Fibroblast of lung (primary cell): ENCODE results near the gene DIAPH1. TPM values are rescaled to one million over a fixed set of nuclear protein-coding genes. Genes with fewer than 3 reads are reported as not detected.

Source experiments
- DNase-seq, 2 donors: peaks; one replicate each; pipeline versions ENCODE4 v3.0.0 to v3.0.0-alpha.2; 2010; ENCODE audit warnings: low read depth in 2 of 2
- H2AFZ ChIP-seq: 2 replicates; pipeline ENCODE4 v1.5.1; 2012; ENCODE audit warnings: low read length, control low read depth, inconsistent platforms
- H3K27ac ChIP-seq: 2 replicates; pipeline ENCODE4 v1.5.1; 2011; ENCODE audit warnings: low read length, control low read depth; ENCODE audit not compliant: insufficient read depth
- H3K27me3 ChIP-seq: 2 replicates; pipeline ENCODE4 v1.5.1; 2011; ENCODE audit warnings: mild to moderate bottlenecking, low read length; ENCODE audit not compliant: control insufficient read depth, insufficient read depth
- H3K36me3 ChIP-seq: 2 replicates; pipeline ENCODE4 v1.5.1; 2011; ENCODE audit warnings: low read length; ENCODE audit not compliant: control insufficient read depth, insufficient read depth
- H3K4me1 ChIP-seq: 2 replicates; pipeline ENCODE4 v1.5.1; 2011; ENCODE audit warnings: low read length; ENCODE audit not compliant: control insufficient read depth, insufficient read depth; ENCODE audit errors: extremely low read depth
- H3K4me2 ChIP-seq: 2 replicates; pipeline ENCODE4 v1.5.1; 2011; ENCODE audit warnings: low read length, control low read depth; ENCODE audit not compliant: insufficient read depth; ENCODE audit errors: extremely low read depth
- H3K4me3 ChIP-seq, 4 experiments: fragments of 200-600 bp in 1 of 4; sonication (generic) in 1 of 4; replicated peaks in 1 of 4; 2 replicates each; pipeline ENCODE4 v1.5.1; 2011 to 2016; ENCODE audit warnings: low read length in 4 of 4, low read depth in 3 of 4, mild to moderate bottlenecking in 3 of 4, control low read depth in 2 of 4, inconsistent platforms in 1 of 4, mixed read lengths in 1 of 4; ENCODE audit not compliant: insufficient read depth in 1 of 4; ENCODE audit errors: control extremely low read depth in 1 of 4
- H3K79me2 ChIP-seq: 2 replicates; pipeline ENCODE4 v1.5.1; 2012; ENCODE audit warnings: mild to moderate bottlenecking, low read length, inconsistent platforms; ENCODE audit not compliant: control insufficient read depth, insufficient read depth
- H3K9ac ChIP-seq: 2 replicates; pipeline ENCODE4 v1.5.1; 2011; ENCODE audit warnings: mild to moderate bottlenecking, low read length, control low read depth; ENCODE audit not compliant: insufficient read depth
- H3K9me3 ChIP-seq: 2 replicates; pipeline ENCODE4 v1.5.1; 2012; ENCODE audit warnings: low read depth, low read length; ENCODE audit not compliant: control insufficient read depth, insufficient read depth
- H4K20me1 ChIP-seq: 2 replicates; pipeline ENCODE4 v1.5.1; 2011; ENCODE audit warnings: low read length; ENCODE audit not compliant: control insufficient read depth, insufficient read depth; ENCODE audit errors: extremely low read depth
- EZH2 ChIP-seq: IDR thresholded peaks from 2 replicates; pipeline ENCODE4 v1.5.1; 2012; ENCODE audit warnings: low read length, control low read depth, mild to moderate bottlenecking; ENCODE audit errors: missing control alignments
- polyA plus RNA-seq, 2 donors: library from polyadenylated mRNA; depleted of rRNA in 1 of 2; stranded (reverse) in 1 of 2; unstranded in 1 of 2; fragments of >200 nt; gene quantifications; 2 replicates each; pipeline ENCODE4 v1.2.1, GENCODE V29; 2011 to 2012; ENCODE audit warnings: missing spikeins in 1 of 2
- total RNA-seq: library from RNA; depleted of rRNA; stranded (reverse); fragments of >200 nt; gene quantifications from 2 replicates; pipeline ENCODE4 v1.2.1, GENCODE V29; 2014
- TF ChIP-seq, protein P1 (sequence below), 2 donors: IDR thresholded peaks in 1 of 2; conservative IDR thresholded peaks in 1 of 2; 1 replicate in 1 of 2; 2 replicates in 1 of 2; pipeline ENCODE4 v1.5.1; 2011 to 2012; ENCODE audit warnings: low read length in 2 of 2, control low read depth in 1 of 2, inconsistent platforms in 1 of 2, low read depth in 1 of 2, mild to moderate bottlenecking in 1 of 2

Gene DIAPH1
- total and polyA plus RNA-seq, 2 donors (not counting 1 experiment from before 2014, with no cell fraction given) = 21.1 to 30.9 TPM

DNA sequence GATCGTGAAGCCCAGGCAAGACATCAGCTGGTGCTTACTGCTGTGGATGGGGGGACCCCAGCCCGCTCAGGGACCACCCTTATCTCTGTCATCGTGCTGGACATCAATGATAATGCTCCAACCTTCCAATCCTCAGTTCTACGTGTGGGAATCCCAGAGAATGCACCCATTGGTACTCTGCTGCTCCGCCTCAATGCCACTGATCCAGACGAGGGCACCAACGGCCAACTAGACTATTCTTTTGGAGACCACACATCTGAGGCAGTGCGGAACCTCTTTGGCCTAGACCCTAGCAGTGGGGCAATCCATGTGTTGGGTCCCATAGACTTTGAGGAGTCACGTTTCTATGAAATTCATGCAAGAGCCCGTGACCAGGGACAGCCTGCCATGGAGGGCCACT lies 129.0 kb downstream of the DIAPH1 start:
- no peak overlapping the region for H3K4me3 ChIP-seq
- DNase-seq = no peak
- TF ChIP-seq, protein P1, sequence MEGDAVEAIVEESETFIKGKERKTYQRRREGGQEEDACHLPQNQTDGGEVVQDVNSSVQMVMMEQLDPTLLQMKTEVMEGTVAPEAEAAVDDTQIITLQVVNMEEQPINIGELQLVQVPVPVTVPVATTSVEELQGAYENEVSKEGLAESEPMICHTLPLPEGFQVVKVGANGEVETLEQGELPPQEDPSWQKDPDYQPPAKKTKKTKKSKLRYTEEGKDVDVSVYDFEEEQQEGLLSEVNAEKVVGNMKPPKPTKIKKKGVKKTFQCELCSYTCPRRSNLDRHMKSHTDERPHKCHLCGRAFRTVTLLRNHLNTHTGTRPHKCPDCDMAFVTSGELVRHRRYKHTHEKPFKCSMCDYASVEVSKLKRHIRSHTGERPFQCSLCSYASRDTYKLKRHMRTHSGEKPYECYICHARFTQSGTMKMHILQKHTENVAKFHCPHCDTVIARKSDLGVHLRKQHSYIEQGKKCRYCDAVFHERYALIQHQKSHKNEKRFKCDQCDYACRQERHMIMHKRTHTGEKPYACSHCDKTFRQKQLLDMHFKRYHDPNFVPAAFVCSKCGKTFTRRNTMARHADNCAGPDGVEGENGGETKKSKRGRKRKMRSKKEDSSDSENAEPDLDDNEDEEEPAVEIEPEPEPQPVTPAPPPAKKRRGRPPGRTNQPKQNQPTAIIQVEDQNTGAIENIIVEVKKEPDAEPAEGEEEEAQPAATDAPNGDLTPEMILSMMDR (conservative IDR thresholded peaks at IDR 0.05 in 1 of 2, IDR thresholded peaks at IDR 0.05 in 1 of 2; ENCODE audit: low read depth in 1 of 2, low read length in 2 of 2) = no peak
- no peak for TF ChIP-seq EZH2
- H3K9ac ChIP-seq = no peak overlapping the region
- no peak overlapping the region for H3K27ac ChIP-seq
- no peaks in the 10 kb centered on the region for H3K27me3 ChIP-seq
- peaks cover 47% of the 10 kb centered on the region for H3K79me2 ChIP-seq
- no peak overlapping the region for H2AFZ ChIP-seq
- H3K4me1 ChIP-seq = peaks cover 25% of the 10 kb centered on the region
- H4K20me1 ChIP-seq = no peaks in the 10 kb centered on the region
- no peaks in the 10 kb centered on the region for H3K9me3 ChIP-seq
- H3K4me2 ChIP-seq = peak overlapping the region; percentile 59
- H3K36me3 ChIP-seq = peaks cover 21% of the 10 kb centered on the region

DNA sequence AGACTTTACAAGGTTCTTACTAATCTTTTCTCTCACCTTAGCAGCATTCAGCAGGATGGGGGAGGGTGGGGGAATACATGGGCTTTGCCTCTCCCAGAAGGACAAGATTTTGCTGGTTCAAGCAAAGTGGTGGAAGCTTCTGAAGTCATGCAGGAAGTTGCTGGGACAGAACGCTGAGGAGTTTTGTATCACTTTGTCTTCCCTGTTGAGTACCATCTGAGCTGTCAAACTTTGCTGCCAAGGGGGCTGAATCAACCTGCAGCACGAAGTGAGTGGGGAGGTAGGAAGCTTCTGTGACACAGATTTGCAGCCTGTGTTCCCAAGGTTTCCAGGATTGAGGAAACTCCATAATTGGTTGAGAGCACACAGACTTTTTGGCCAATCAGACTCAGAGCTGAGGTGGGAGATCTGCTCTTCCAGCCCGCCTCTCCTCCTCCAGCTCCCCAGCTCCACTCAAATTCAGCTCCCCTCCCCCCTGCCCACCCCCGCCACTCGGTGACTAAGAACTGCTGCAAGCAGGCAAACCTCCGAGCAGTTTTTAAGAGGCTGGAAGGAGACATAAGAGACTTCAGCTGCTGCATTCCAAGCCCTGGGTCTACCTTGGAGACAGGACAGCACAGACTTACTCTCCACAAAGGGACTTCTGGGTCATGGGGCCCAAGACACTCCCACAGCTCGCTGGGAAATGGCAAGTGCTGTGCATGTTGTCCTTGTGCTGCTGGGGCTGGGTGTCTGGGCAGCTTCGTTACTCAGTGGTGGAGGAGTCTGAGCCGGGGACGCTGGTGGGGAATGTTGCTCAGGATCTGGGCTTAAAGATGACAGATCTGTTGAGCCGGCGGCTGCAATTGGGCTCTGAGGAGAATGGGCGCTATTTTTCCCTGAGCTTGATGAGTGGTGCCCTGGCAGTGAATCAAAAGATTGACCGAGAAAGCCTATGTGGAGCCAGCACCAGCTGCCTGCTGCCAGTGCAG lies 129.9 kb downstream of the DIAPH1 start, which contains the start of gene PCDHGC5:
Gene PCDHGC5 (plus strand): TSS at position 491 of the 971 bp plus-strand sequence. CDS start 160 bp downstream, at position 651.
- no peaks in the 10 kb centered on the region for H4K20me1 ChIP-seq
- H3K27ac ChIP-seq = no peak within 1 kb of the TSS
- peak within 1 kb of the TSS in 2 of 4 experiments; percentile 27 to 30 for H3K4me3 ChIP-seq
- no peak within 1 kb of the TSS for H2AFZ ChIP-seq
- peaks cover 19% of the 10 kb centered on the region for H3K36me3 ChIP-seq
- peaks cover 21% of the 10 kb centered on the region for H3K4me1 ChIP-seq
- H3K9ac ChIP-seq = no peak within 1 kb of the TSS
- no peaks in the 10 kb centered on the region for H3K9me3 ChIP-seq
- no peaks in the 10 kb centered on the region for H3K27me3 ChIP-seq
- peak within 1 kb of the TSS; percentile 67 for H3K4me2 ChIP-seq
- TF ChIP-seq EZH2 = no peak
- TF ChIP-seq, protein P1 (conservative IDR thresholded peaks at IDR 0.05 in 1 of 2, IDR thresholded peaks at IDR 0.05 in 1 of 2; ENCODE audit: low read depth in 1 of 2, low read length in 2 of 2) = no peak
- peaks cover 49% of the 10 kb centered on the region for H3K79me2 ChIP-seq
- peak; percentile 60 to 87 for DNase-seq

DNA sequence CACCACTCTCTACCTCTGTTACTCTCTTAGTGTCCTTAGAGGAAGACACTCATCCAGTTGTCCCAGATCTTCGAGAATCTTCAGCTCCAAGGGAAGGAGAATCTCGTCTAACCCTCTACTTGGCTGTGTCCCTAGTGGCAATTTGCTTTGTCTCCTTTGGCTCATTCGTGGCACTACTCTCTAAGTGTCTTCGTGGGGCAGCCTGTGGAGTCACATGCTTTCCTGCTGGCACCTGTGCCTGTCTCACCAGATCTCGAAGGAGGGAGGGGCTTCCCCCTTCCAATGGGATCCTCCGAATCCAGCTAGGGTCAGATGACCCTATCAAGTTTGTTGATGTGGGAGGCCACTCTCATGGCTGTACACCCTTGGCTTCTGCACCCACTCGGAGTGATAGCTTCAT lies 131.7 kb downstream of the DIAPH1 start:
- Histone ChIP-seq H3K9me3 (no peaks in the 10 kb centered on the region), H2AFZ (no peak overlapping the region), H3K9ac (no peak overlapping the region), H3K27me3 (no peaks in the 10 kb centered on the region), H3K4me1 (peaks cover 23% of the 10 kb centered on the region), H3K79me2 (peaks cover 55% of the 10 kb centered on the region), H3K36me3 (peaks cover 19% of the 10 kb centered on the region), H3K4me3 (no peak overlapping the region), H3K27ac (no peak overlapping the region), H3K4me2 (no peak overlapping the region), H4K20me1 (no peaks in the 10 kb centered on the region)
- DNase-seq = no peak
- TF ChIP-seq, protein P1 (conservative IDR thresholded peaks at IDR 0.05 in 1 of 2, IDR thresholded peaks at IDR 0.05 in 1 of 2; ENCODE audit: low read depth in 1 of 2, low read length in 2 of 2) = no peak
- no peak for TF ChIP-seq EZH2
